ENCODE measurements around the gene TBC1D9B. TPM values are rescaled to one million over a fixed set of nuclear protein-coding genes. Genes with fewer than 3 reads are reported as not detected.
A peak's percentile ranks its signal among the peaks of the same experiment; 100 is the strongest.
"Not testable (repeated sequence)": the region's sequence is repeated elsewhere in the genome, so short reads cannot be mapped to it uniquely, and the experiment has no call there.

TBC1D9B gene
- total RNA-seq, 1 donor from 2014 or later: 136 TPM

DNA sequence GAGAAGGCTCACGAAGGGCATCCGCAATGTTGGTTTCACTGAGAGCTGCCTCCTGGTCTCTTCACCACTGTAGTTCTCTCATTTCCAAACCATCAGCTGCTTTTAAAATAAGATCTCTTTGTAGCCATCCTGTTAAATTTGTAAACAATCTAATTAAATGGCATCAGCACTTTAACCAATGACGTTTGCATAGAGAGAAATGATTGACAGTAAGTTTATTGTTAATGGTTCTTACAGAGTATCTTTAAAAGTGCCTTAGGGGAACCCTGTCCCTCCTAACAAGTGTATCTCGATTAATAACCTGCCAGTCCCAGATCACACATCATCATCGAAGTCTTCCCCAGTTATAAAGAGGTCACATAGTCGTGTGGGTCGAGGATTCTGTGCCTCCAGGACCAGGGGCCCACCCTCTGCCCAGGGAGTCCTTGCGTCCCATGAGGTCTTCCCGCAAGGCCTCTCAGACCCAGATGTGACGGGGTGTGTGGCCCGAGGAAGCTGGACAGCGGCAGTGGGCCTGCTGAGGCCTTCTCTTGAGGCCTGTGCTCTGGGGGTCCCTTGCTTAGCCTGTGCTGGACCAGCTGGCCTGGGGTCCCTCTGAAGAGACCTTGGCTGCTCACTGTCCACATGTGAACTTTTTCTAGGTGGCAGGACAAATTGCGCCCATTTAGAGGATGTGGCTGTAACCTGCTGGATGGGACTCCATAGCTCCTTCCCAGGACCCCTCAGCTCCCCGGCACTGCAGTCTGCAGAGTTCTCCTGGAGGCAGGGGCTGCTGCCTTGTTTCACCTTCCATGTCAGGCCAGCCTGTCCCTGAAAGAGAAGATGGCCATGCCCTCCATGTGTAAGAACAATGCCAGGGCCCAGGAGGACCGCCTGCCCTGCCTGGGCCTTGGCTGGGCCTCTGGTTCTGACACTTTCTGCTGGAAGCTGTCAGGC lies 70.4 kb downstream of the TBC1D9B start:
- Mint-ChIP-seq H3K9me3 (ENCODE audit: unreplicated experiment) (no peaks in the 10 kb centered on the region), H3K27me3 (ENCODE audit: unreplicated experiment) (no peaks in the 10 kb centered on the region), H3K27ac (ENCODE audit: unreplicated experiment) (peak overlapping the region; percentile 9), H3K4me3 (ENCODE audit: unreplicated experiment) (no peak overlapping the region), H3K4me1 (ENCODE audit: unreplicated experiment) (no peaks in the 10 kb centered on the region), H3K36me3 (ENCODE audit: unreplicated experiment) (peaks cover 44% of the 10 kb centered on the region)
- DNase-seq (ENCODE audit: extremely low spot score, unreplicated experiment): no peak
- TF ChIP-seq, protein P1, sequence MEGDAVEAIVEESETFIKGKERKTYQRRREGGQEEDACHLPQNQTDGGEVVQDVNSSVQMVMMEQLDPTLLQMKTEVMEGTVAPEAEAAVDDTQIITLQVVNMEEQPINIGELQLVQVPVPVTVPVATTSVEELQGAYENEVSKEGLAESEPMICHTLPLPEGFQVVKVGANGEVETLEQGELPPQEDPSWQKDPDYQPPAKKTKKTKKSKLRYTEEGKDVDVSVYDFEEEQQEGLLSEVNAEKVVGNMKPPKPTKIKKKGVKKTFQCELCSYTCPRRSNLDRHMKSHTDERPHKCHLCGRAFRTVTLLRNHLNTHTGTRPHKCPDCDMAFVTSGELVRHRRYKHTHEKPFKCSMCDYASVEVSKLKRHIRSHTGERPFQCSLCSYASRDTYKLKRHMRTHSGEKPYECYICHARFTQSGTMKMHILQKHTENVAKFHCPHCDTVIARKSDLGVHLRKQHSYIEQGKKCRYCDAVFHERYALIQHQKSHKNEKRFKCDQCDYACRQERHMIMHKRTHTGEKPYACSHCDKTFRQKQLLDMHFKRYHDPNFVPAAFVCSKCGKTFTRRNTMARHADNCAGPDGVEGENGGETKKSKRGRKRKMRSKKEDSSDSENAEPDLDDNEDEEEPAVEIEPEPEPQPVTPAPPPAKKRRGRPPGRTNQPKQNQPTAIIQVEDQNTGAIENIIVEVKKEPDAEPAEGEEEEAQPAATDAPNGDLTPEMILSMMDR (IDR thresholded peaks at IDR 0.05): no peak

DNA sequence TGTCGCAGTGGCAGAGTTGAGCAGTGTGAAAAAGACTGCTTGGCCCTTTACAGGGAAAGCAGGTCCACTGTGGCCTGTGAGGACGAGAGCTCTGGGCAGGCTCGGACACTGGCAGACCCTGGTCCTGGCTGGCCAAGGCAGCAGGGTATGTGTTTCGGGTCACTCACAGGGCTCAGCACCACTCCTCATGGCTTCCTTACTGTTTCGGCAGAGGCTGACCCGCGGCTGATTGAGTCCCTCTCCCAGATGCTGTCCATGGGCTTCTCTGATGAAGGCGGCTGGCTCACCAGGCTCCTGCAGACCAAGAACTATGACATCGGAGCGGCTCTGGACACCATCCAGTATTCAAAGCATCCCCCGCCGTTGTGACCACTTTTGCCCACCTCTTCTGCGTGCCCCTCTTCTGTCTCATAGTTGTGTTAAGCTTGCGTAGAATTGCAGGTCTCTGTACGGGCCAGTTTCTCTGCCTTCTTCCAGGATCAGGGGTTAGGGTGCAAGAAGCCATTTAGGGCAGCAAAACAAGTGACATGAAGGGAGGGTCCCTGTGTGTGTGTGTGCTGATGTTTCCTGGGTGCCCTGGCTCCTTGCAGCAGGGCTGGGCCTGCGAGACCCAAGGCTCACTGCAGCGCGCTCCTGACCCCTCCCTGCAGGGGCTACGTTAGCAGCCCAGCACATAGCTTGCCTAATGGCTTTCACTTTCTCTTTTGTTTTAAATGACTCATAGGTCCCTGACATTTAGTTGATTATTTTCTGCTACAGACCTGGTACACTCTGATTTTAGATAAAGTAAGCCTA lies 71.3 kb downstream of the TBC1D9B start:
- H3K9me3 Mint-ChIP-seq (ENCODE audit: unreplicated experiment): no peaks in the 10 kb centered on the region
- H3K36me3 Mint-ChIP-seq (ENCODE audit: unreplicated experiment): peaks cover 45% of the 10 kb centered on the region
- TF ChIP-seq, protein P1 (IDR thresholded peaks at IDR 0.05): no peak
- no peaks in the 10 kb centered on the region for H3K4me1 Mint-ChIP-seq (ENCODE audit: unreplicated experiment)
- no peaks in the 10 kb centered on the region for H3K27me3 Mint-ChIP-seq (ENCODE audit: unreplicated experiment)
- H3K4me3 Mint-ChIP-seq (ENCODE audit: unreplicated experiment): no peak overlapping the region
- H3K27ac Mint-ChIP-seq (ENCODE audit: unreplicated experiment): peak overlapping the region; percentile 25
- no peak for DNase-seq (ENCODE audit: extremely low spot score, unreplicated experiment)

DNA sequence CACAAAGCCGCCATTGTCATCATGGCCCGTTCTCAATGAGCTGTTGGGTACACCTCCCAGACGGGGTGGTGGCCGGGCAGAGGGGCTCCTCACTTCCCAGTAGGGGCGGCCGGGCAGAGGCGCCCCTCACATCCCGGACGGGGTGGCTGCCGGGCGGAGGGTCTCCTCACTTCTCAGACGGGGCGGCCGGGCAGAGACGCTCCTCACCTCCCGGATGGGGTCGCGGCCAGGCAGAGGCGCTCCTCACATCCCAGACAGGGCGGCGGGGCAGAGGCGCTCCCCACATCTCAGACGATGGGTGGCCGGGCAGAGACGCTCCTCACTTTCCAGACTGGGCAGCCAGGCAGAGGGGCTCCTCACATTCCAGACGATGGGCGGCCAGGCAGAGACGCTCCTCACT lies 72.8 kb downstream of the TBC1D9B start:
- not testable (repeated sequence) for H3K27me3 Mint-ChIP-seq (ENCODE audit: unreplicated experiment); H3K4me1 Mint-ChIP-seq (ENCODE audit: unreplicated experiment); H3K4me3 Mint-ChIP-seq (ENCODE audit: unreplicated experiment); H3K27ac Mint-ChIP-seq (ENCODE audit: unreplicated experiment); DNase-seq (ENCODE audit: extremely low spot score, unreplicated experiment); H3K9me3 Mint-ChIP-seq (ENCODE audit: unreplicated experiment)
- H3K36me3 Mint-ChIP-seq (ENCODE audit: unreplicated experiment): peaks cover 55% of the 10 kb centered on the region

DNA sequence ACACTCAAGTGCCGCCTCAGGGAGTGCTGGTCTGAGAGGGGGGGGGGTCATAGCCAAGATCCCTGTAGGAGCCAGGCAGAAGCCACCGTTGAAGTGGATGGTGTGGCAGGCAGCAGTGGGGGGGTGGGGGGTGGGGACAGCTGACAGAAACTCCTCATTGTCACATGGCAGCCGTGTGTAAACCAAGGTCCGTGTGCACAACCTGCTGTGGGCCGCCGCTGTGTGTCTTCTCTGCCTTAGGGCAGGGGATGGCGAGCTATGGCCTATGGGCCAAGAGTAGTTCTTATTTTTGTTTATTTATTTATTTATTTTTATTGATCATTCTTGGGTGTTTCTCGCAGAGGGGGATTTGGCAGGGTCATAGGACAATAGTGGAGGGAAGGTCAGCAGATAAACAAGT lies 73.6 kb downstream of the TBC1D9B start:
- Mint-ChIP-seq H3K27ac (ENCODE audit: unreplicated experiment) (no peak overlapping the region), H3K4me3 (ENCODE audit: unreplicated experiment) (no peak overlapping the region), H3K9me3 (ENCODE audit: unreplicated experiment) (no peaks in the 10 kb centered on the region), H3K4me1 (ENCODE audit: unreplicated experiment) (peaks cover 7% of the 10 kb centered on the region), H3K36me3 (ENCODE audit: unreplicated experiment) (peaks cover 62% of the 10 kb centered on the region), H3K27me3 (ENCODE audit: unreplicated experiment) (no peaks in the 10 kb centered on the region)
- DNase-seq (ENCODE audit: extremely low spot score, unreplicated experiment): no peak
- TF ChIP-seq, protein P1 (IDR thresholded peaks at IDR 0.05): no peak

DNA sequence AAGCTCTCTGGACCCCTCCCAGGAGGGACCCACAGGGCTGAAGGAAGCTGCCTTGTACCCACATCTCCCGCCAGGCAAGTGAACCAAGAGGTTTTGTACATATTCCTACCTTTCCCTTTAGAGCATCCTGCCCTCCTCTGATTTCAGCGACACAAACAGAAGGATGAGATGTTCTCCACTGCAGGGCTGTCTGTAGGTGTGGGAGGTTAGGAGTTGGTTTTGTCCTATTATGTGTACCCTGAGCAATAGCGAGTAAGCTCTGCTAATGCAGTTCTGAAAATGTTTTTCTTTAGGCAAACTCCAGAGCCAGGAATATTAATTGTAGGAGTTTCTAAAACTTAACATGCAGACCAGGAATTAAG lies 74.0 kb downstream of the TBC1D9B start:
- Mint-ChIP-seq H3K27me3 (ENCODE audit: unreplicated experiment) (no peaks in the 10 kb centered on the region), H3K4me1 (ENCODE audit: unreplicated experiment) (peaks cover 7% of the 10 kb centered on the region), H3K4me3 (ENCODE audit: unreplicated experiment) (no peak overlapping the region), H3K36me3 (ENCODE audit: unreplicated experiment) (peaks cover 66% of the 10 kb centered on the region), H3K27ac (ENCODE audit: unreplicated experiment) (no peak overlapping the region), H3K9me3 (ENCODE audit: unreplicated experiment) (no peaks in the 10 kb centered on the region)
- no peak for DNase-seq (ENCODE audit: extremely low spot score, unreplicated experiment)
- TF ChIP-seq, protein P1 (IDR thresholded peaks at IDR 0.05): no peak

Measured in osteocyte (in vitro differentiated cells).